ENCODE measurements around the gene WFDC9. TPM values are rescaled to one million over a fixed set of nuclear protein-coding genes. Genes with fewer than 3 reads are reported as not detected.

WFDC9 gene
- polyA plus RNA-seq, 1 donor from 2014 or later, result not detected

GRCh38 chr20:45595235-45595634 is 35.8 kb downstream of the WFDC9 start:
- H3K4me2 ChIP-seq (ENCODE audit: low read length), result no peak overlapping the region
- H3F3A ChIP-seq (ENCODE audit: insufficient read depth, low read length, poor library complexity, severe bottlenecking), result no peaks in the 10 kb centered on the region
- TF ChIP-seq, protein P1, sequence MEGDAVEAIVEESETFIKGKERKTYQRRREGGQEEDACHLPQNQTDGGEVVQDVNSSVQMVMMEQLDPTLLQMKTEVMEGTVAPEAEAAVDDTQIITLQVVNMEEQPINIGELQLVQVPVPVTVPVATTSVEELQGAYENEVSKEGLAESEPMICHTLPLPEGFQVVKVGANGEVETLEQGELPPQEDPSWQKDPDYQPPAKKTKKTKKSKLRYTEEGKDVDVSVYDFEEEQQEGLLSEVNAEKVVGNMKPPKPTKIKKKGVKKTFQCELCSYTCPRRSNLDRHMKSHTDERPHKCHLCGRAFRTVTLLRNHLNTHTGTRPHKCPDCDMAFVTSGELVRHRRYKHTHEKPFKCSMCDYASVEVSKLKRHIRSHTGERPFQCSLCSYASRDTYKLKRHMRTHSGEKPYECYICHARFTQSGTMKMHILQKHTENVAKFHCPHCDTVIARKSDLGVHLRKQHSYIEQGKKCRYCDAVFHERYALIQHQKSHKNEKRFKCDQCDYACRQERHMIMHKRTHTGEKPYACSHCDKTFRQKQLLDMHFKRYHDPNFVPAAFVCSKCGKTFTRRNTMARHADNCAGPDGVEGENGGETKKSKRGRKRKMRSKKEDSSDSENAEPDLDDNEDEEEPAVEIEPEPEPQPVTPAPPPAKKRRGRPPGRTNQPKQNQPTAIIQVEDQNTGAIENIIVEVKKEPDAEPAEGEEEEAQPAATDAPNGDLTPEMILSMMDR (IDR thresholded peaks at IDR 0.05; ENCODE audit: poor library complexity, severe bottlenecking), result no peak
- TF ChIP-seq RAD21 (conservative IDR thresholded peaks at IDR 0.05) (no peak), SMC3 (conservative IDR thresholded peaks at IDR 0.05; ENCODE audit: poor library complexity) (no peak), EZH2 (IDR thresholded peaks at IDR 0.05; ENCODE audit: borderline replicate concordance, insufficient read depth, low read length, poor library complexity, severe bottlenecking) (no peak), REST (IDR thresholded peaks at IDR 0.05; ENCODE audit: borderline replicate concordance) (no peak), POLR2AphosphoS5 (IDR thresholded peaks at IDR 0.05) (no peak), MXI1 (conservative IDR thresholded peaks at IDR 0.05; ENCODE audit: poor library complexity, severe bottlenecking) (no peak), TAF1 (IDR thresholded peaks at IDR 0.05; ENCODE audit: low read depth) (no peak), EP300 (conservative IDR thresholded peaks at IDR 0.05; ENCODE audit: poor library complexity, severe bottlenecking) (no peak)
- H2AFZ ChIP-seq (ENCODE audit: low read depth, low read length), result no peak overlapping the region
- H3K4me3 ChIP-seq (ENCODE audit: low read length), result no peak overlapping the region
- H4K20me1 ChIP-seq (ENCODE audit: insufficient read depth), result no peaks in the 10 kb centered on the region
- H3K27me3 ChIP-seq (ENCODE audit: insufficient read depth, low read depth, low read length), result no peaks in the 10 kb centered on the region
- H3K79me2 ChIP-seq (replicated peaks; ENCODE audit: insufficient read depth, low read length), result no peaks in the 10 kb centered on the region
- H3K36me3 ChIP-seq (ENCODE audit: insufficient read depth, low read length), result no peaks in the 10 kb centered on the region
- no peak overlapping the region for H3K9ac ChIP-seq (ENCODE audit: low read length)
- H3K9me3 ChIP-seq (ENCODE audit: low read length), result no peaks in the 10 kb centered on the region
- H3K9me2 ChIP-seq (ENCODE audit: insufficient read depth, low read length), result no peaks in the 10 kb centered on the region
- H3K27ac ChIP-seq (ENCODE audit: low read length), result no peak overlapping the region

DNA sequence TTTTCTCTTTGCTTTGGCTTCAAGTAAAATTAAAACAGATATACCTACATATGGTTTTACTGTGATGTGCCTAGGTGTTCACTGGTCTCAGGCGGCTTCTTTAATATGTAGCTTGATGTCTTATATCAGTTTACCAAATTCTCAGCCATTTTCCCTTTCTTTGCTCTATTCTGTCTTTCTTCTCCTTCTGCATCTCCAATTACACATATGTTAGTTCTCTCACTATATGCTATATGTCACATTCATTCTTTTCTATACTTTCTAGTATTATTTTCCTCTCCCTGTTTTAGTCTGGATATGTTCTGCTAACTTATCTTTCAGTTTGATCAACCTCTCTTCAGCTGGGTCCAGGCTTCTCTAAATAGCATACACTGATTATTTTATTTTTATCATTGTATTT is 37.6 kb downstream of the WFDC9 start:
- no peak overlapping the region for H2AFZ ChIP-seq (ENCODE audit: low read depth, low read length)
- no peaks in the 10 kb centered on the region for H3K9me3 ChIP-seq (ENCODE audit: low read length)
- no peaks in the 10 kb centered on the region for H3F3A ChIP-seq (ENCODE audit: insufficient read depth, low read length, poor library complexity, severe bottlenecking)
- no peaks in the 10 kb centered on the region for H3K9me2 ChIP-seq (ENCODE audit: insufficient read depth, low read length)
- no peaks in the 10 kb centered on the region for H3K27me3 ChIP-seq (ENCODE audit: insufficient read depth, low read depth, low read length)
- no peaks in the 10 kb centered on the region for H4K20me1 ChIP-seq (ENCODE audit: insufficient read depth)
- no peak overlapping the region for H3K4me3 ChIP-seq (ENCODE audit: low read length)
- H3K9ac ChIP-seq (ENCODE audit: low read length), result no peak overlapping the region
- no peak overlapping the region for H3K27ac ChIP-seq (ENCODE audit: low read length)
- no peaks in the 10 kb centered on the region for H3K36me3 ChIP-seq (ENCODE audit: insufficient read depth, low read length)
- H3K4me2 ChIP-seq (ENCODE audit: low read length), result no peak overlapping the region
- H3K79me2 ChIP-seq (replicated peaks; ENCODE audit: insufficient read depth, low read length), result no peaks in the 10 kb centered on the region
- TF ChIP-seq RAD21 (conservative IDR thresholded peaks at IDR 0.05) (no peak), MXI1 (conservative IDR thresholded peaks at IDR 0.05; ENCODE audit: poor library complexity, severe bottlenecking) (no peak), POLR2AphosphoS5 (IDR thresholded peaks at IDR 0.05) (no peak), EZH2 (IDR thresholded peaks at IDR 0.05; ENCODE audit: borderline replicate concordance, insufficient read depth, low read length, poor library complexity, severe bottlenecking) (no peak)
- TF ChIP-seq, protein P1 (IDR thresholded peaks at IDR 0.05; ENCODE audit: poor library complexity, severe bottlenecking), result no peak
